HS-5 (cell line): ENCODE data around the gene SCD5.

ENCODE experiments used
- DNase-seq: peaks from one replicate; pipeline ENCODE4 v3.0.0-alpha.2; 2012; ENCODE audit warnings: low read depth

The SCD5 gene

DNA sequence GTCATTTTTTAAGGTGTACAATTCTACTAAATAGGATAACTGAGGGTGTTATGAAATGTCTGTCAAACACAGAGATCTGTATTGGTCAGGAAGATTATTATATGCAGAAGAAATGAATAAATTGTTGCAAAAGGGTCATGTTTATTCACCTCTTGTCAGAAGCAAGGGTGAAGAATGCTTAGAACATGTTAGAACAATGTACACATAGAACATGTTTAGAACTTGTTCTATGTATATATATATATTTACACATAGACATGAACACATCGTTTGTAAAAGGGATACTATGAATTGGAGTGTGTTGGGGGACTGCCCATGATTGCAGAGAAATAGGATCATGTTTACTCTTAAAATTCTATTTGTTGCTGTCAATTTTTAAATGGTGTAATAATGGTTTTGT lies 208.8 kb downstream of the SCD5 start:
- no peak for DNase-seq

- DNase-seq = no peak
Observed at GRCh38 chr4:82588771-82589270, 209.8 kb downstream of the SCD5 start.

DNA sequence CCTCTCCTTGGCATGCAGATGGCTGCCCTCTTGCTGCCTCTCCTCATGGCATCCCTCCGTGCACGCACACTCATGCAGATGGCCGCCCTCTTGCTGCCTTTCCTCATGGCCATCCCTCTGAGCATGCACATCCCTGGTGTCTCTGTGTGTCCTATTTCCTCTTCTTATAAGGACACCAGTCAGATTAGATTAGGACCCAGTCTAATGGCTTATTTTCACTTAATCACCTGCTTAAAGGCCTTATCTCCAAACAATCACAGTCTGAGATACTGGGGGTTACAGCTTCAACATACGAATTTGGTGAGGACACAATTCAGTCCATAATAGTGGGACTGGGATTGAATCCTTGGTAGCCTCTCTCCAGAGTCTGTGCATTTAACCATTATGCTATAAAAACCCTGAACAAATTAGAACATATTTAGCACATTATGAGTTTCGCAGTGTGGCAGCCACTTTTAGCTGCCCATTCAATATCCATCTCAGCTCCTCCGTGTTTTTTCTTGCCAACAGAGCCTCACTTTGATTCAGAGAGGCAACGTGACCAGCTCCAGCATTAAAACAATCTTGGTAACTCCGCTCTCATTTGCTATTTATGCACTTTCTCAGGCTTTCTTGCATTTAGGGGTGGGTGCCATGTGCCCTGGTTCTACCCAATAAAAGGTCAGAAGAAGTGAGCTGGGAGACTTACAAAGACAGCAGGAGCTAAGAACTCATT lies 210.6 kb downstream of the SCD5 start:
- no peak for DNase-seq

GRCh38 chr4:82585690-82586435 lies 212.7 kb downstream of the SCD5 start:
- DNase-seq = no peak

DNA sequence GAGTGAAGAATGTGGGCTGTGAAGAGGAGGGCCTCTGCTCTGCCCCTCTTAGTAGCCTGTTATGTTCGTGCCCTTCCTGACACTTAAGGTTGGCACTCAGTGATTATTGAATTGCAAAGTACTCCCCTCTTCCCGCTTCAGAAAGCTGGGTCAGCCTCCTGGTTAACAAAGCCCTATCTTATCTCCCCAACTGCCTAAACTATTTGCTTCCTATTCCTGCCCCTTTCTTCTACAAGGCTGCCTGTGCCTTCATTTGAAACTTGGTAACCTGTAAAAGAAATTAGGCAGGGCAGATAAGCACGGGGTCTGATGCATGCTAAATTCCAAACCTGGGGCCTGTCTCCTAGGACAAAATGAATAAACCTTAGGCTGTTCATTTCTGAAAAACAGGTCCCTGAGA lies 213.7 kb downstream of the SCD5 start:
- no peak for DNase-seq

DNA sequence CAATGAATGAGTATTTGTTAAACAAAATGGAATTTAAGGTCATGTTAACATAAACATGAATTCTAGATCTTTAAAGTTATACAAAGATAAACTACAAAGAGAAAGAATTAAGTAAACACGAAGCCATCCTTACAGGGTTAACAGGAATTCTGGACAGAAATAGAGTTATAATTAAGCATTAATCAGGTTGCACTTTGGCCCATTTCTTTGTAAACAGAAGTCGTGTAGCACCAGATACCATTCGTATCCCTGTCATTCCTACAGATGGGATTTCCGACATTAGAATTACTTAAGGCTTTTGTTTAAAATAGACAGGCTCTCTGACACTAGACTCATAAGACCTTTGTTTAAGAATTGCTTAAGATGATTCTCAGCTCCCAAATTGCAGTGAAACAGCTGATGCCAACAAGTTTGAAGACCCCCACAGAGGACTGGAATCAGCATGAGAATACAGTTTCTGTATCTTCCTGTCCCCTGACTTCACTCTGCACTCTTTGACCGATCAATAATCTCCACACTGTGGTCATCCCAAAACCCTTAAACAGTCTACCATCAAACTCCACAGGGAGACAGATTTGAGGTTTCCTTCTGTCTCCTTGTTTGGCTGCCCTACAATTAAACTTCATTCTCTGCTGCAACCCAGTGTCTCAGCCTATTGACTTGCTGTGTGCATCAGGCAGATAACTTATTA lies 214.6 kb downstream of the SCD5 start:
- DNase-seq = no peak

DNA sequence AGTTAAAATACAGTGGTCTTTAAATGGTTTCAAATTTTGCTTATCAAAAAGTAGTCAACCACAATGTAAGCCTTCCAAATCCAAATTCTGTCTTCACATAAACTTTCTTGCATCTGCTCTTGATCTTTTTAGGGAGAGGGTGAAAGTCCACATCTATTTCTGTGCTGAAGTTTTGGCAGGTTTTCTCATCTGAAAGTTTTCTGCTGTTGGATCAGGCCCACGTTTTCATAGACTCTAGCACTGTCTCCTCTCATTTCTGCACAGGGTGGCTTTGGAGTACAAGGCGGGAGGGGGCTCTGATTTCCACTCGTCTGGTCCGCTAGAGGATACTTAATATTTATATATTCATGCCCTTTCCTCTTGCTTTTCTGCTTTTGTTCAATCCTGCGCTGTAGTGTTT lies 218.7 kb downstream of the SCD5 start:
- DNase-seq = no peak
